Rectal smooth muscle tissue (tissue), 1 donor: ENCODE results near the gene GRIK3.

ENCODE experiments used
- H3K27ac ChIP-seq: one replicate; pipeline ENCODE4 v1.7.0; 2013; ENCODE audit warnings: low read depth, low read length, inconsistent platforms
- H3K27me3 ChIP-seq: one replicate; pipeline ENCODE4 v1.7.0; 2013; ENCODE audit warnings: low read length; ENCODE audit not compliant: control insufficient read depth, insufficient read depth
- H3K36me3 ChIP-seq: one replicate; pipeline ENCODE4 v1.7.0; 2013; ENCODE audit warnings: low read length; ENCODE audit not compliant: control insufficient read depth, insufficient read depth
- H3K4me1 ChIP-seq: one replicate; pipeline ENCODE4 v1.7.0; 2013; ENCODE audit warnings: low read length; ENCODE audit not compliant: control insufficient read depth, insufficient read depth
- H3K4me3 ChIP-seq: one replicate; pipeline ENCODE4 v1.7.0; 2013; ENCODE audit warnings: low read length
- H3K9ac ChIP-seq: one replicate; pipeline ENCODE4 v1.7.0; 2013; ENCODE audit warnings: low read length

The GRIK3 gene

GRCh38 chr1:36996106-36996505 lies 38.2 kb downstream of the GRIK3 start:
- no peaks in the 10 kb centered on the region for H3K27me3 ChIP-seq
- H3K4me1 ChIP-seq, result no peaks in the 10 kb centered on the region
- H3K27ac ChIP-seq, result no peak overlapping the region
- no peaks in the 10 kb centered on the region for H3K36me3 ChIP-seq
- H3K9ac ChIP-seq, result no peak overlapping the region
- no peak overlapping the region for H3K4me3 ChIP-seq

- Histone ChIP-seq H3K27me3 (no peaks in the 10 kb centered on the region), H3K9ac (no peak overlapping the region), H3K36me3 (no peaks in the 10 kb centered on the region), H3K27ac (no peak overlapping the region), H3K4me1 (no peaks in the 10 kb centered on the region), H3K4me3 (no peak overlapping the region)
Observed at GRCh38 chr1:36994868-36995267, 39.4 kb downstream of the GRIK3 start.

- Histone ChIP-seq H3K4me1 (no peaks in the 10 kb centered on the region), H3K27me3 (no peaks in the 10 kb centered on the region), H3K36me3 (no peaks in the 10 kb centered on the region), H3K4me3 (no peak overlapping the region), H3K27ac (no peak overlapping the region), H3K9ac (no peak overlapping the region)
Observed at GRCh38 chr1:36994294-36994693, 40.0 kb downstream of the GRIK3 start.

GRCh38 chr1:36992139-36992943 lies 42.0 kb downstream of the GRIK3 start:
- Histone ChIP-seq H3K27me3 (no peaks in the 10 kb centered on the region), H3K4me3 (no peak overlapping the region), H3K9ac (no peak overlapping the region), H3K4me1 (peaks cover 4% of the 10 kb centered on the region), H3K36me3 (no peaks in the 10 kb centered on the region), H3K27ac (no peak overlapping the region)

- no peak overlapping the region for H3K27ac ChIP-seq
- H3K36me3 ChIP-seq, result no peaks in the 10 kb centered on the region
- peaks cover 4% of the 10 kb centered on the region for H3K4me1 ChIP-seq
- no peaks in the 10 kb centered on the region for H3K27me3 ChIP-seq
- H3K9ac ChIP-seq, result no peak overlapping the region
- H3K4me3 ChIP-seq, result no peak overlapping the region
Observed at GRCh38 chr1:36991551-36991950, 42.8 kb downstream of the GRIK3 start.

- Histone ChIP-seq H3K4me3 (no peak overlapping the region), H3K27me3 (no peaks in the 10 kb centered on the region), H3K4me1 (peaks cover 4% of the 10 kb centered on the region), H3K36me3 (no peaks in the 10 kb centered on the region), H3K27ac (no peak overlapping the region), H3K9ac (no peak overlapping the region)
Observed at GRCh38 chr1:36990928-36991327, 43.4 kb downstream of the GRIK3 start.

GRCh38 chr1:36989241-36989640 lies 45.1 kb downstream of the GRIK3 start:
- Histone ChIP-seq H3K9ac (no peak overlapping the region), H3K4me1 (peaks cover 4% of the 10 kb centered on the region), H3K27ac (no peak overlapping the region), H3K36me3 (no peaks in the 10 kb centered on the region), H3K27me3 (no peaks in the 10 kb centered on the region), H3K4me3 (no peak overlapping the region)

GRCh38 chr1:36988741-36989193 lies 45.5 kb downstream of the GRIK3 start:
- H3K36me3 ChIP-seq, result no peaks in the 10 kb centered on the region
- H3K27me3 ChIP-seq, result no peaks in the 10 kb centered on the region
- H3K9ac ChIP-seq, result no peak overlapping the region
- peaks cover 4% of the 10 kb centered on the region for H3K4me1 ChIP-seq
- H3K4me3 ChIP-seq, result no peak overlapping the region
- no peak overlapping the region for H3K27ac ChIP-seq

GRCh38 chr1:36988321-36988720 lies 46.0 kb downstream of the GRIK3 start:
- no peaks in the 10 kb centered on the region for H3K27me3 ChIP-seq
- peaks cover 4% of the 10 kb centered on the region for H3K4me1 ChIP-seq
- H3K9ac ChIP-seq, result no peak overlapping the region
- no peaks in the 10 kb centered on the region for H3K36me3 ChIP-seq
- no peak overlapping the region for H3K27ac ChIP-seq
- no peak overlapping the region for H3K4me3 ChIP-seq

- Histone ChIP-seq H3K36me3 (no peaks in the 10 kb centered on the region), H3K27ac (no peak overlapping the region), H3K4me1 (peaks cover 4% of the 10 kb centered on the region), H3K27me3 (no peaks in the 10 kb centered on the region), H3K9ac (no peak overlapping the region), H3K4me3 (no peak overlapping the region)
Observed at GRCh38 chr1:36987276-36987675, 47.0 kb downstream of the GRIK3 start.

- Histone ChIP-seq H3K4me1 (peaks cover 4% of the 10 kb centered on the region), H3K9ac (no peak overlapping the region), H3K27me3 (no peaks in the 10 kb centered on the region), H3K4me3 (no peak overlapping the region), H3K27ac (no peak overlapping the region), H3K36me3 (no peaks in the 10 kb centered on the region)
Observed at GRCh38 chr1:36986241-36986985, 47.9 kb downstream of the GRIK3 start.

GRCh38 chr1:36984675-36985074 lies 49.6 kb downstream of the GRIK3 start:
- H3K4me3 ChIP-seq, result no peak overlapping the region
- H3K27me3 ChIP-seq, result no peaks in the 10 kb centered on the region
- H3K27ac ChIP-seq, result no peak overlapping the region
- H3K4me1 ChIP-seq, result peaks cover 4% of the 10 kb centered on the region
- no peaks in the 10 kb centered on the region for H3K36me3 ChIP-seq
- H3K9ac ChIP-seq, result no peak overlapping the region
